Liver (tissue), 9 donors: ENCODE measurements around the gene RAB27B. TPM values are rescaled to one million over a fixed set of nuclear protein-coding genes. Genes with fewer than 3 reads are reported as not detected.

Source experiments
- DNase-seq: peaks from one replicate; pipeline ENCODE4 v3.0.0-alpha.2; 2017; ENCODE audit warnings: low spot score
- H3K27ac ChIP-seq, 2 donors: one replicate each; pipeline ENCODE4 v1.7.0; 2013; ENCODE audit warnings: inconsistent platforms in 2 of 2, low read length in 2 of 2, control low read depth in 1 of 2, low read depth in 1 of 2, mild to moderate bottlenecking in 1 of 2
- H3K27me3 ChIP-seq, 4 donors: one replicate each; pipeline versions ENCODE4 v1.6.1 to v1.7.0; 2013; ENCODE audit warnings: low read length in 3 of 4, inconsistent platforms in 1 of 4, mild to moderate bottlenecking in 1 of 4, moderate library complexity in 1 of 4; ENCODE audit not compliant: control insufficient read depth in 4 of 4, insufficient read depth in 4 of 4
- H3K36me3 ChIP-seq, 4 donors: one replicate each; pipeline versions ENCODE4 v1.6.1 to v1.7.0; 2013; ENCODE audit warnings: low read length in 3 of 4, mild to moderate bottlenecking in 3 of 4, low read depth in 1 of 4, moderate library complexity in 1 of 4; ENCODE audit not compliant: control insufficient read depth in 4 of 4, insufficient read depth in 3 of 4
- H3K4me1 ChIP-seq, 4 donors: one replicate each; pipeline versions ENCODE4 v1.6.1 to v1.7.0; 2013; ENCODE audit warnings: low read length in 3 of 4, mild to moderate bottlenecking in 3 of 4, moderate library complexity in 1 of 4; ENCODE audit not compliant: control insufficient read depth in 4 of 4, insufficient read depth in 4 of 4
- H3K4me3 ChIP-seq, 3 donors: one replicate each; pipeline versions ENCODE4 v1.6.1 to v1.7.0; 2013; ENCODE audit warnings: low read length in 3 of 3, control low read depth in 1 of 3, low read depth in 1 of 3, mild to moderate bottlenecking in 1 of 3
- H3K9ac ChIP-seq, 2 donors: one replicate each; pipeline ENCODE4 v1.7.0; 2013; ENCODE audit warnings: low read length in 2 of 2, mild to moderate bottlenecking in 2 of 2, moderate library complexity in 2 of 2, control low read depth in 1 of 2, low read depth in 1 of 2
- H3K9me3 ChIP-seq, 4 donors: one replicate each; pipeline versions ENCODE4 v1.6.1 to v1.7.0; 2013; ENCODE audit warnings: low read length in 3 of 4; ENCODE audit not compliant: control insufficient read depth in 4 of 4
- EGR1 ChIP-seq, 2 donors: IDR thresholded peaks; 2 replicates each; pipeline ENCODE4 v1.6.1; 2016 to 2018; ENCODE audit warnings: antibody characterized with exemption in 2 of 2, low read depth in 2 of 2
- FOXA1 ChIP-seq: IDR thresholded peaks from 2 replicates; pipeline ENCODE4 v1.6.1; 2016; ENCODE audit warnings: antibody characterized with exemption
- FOXA2 ChIP-seq: IDR thresholded peaks from 2 replicates; pipeline ENCODE4 v1.6.1; 2016; ENCODE audit warnings: antibody characterized with exemption
- GABPA ChIP-seq, 2 donors: IDR thresholded peaks in 1 of 2; conservative IDR thresholded peaks in 1 of 2; 2 replicates each; pipeline ENCODE4 v1.6.1; 2016; ENCODE audit warnings: antibody characterized with exemption in 2 of 2, mild to moderate bottlenecking in 1 of 2, moderate library complexity in 1 of 2
- HNF4A ChIP-seq, 2 donors: conservative IDR thresholded peaks; 2 replicates each; pipeline ENCODE4 v1.6.1; 2016; ENCODE audit warnings: antibody characterized with exemption in 2 of 2, mild to moderate bottlenecking in 2 of 2
- HNF4G ChIP-seq: IDR thresholded peaks from 2 replicates; pipeline ENCODE4 v1.6.1; 2016; ENCODE audit warnings: antibody characterized with exemption
- JUND ChIP-seq, 2 donors: IDR thresholded peaks; 2 replicates each; pipeline ENCODE4 v1.6.1; 2016; ENCODE audit warnings: antibody characterized with exemption in 2 of 2
- NR2F2 ChIP-seq: IDR thresholded peaks from 2 replicates; pipeline ENCODE4 v1.6.1; 2016; ENCODE audit warnings: antibody characterized with exemption
- RAD21 ChIP-seq, 2 donors: IDR thresholded peaks; 2 replicates each; pipeline ENCODE4 v1.6.1; 2016; ENCODE audit warnings: antibody characterized with exemption in 2 of 2, mild to moderate bottlenecking in 2 of 2
- SP1 ChIP-seq: IDR thresholded peaks from 2 replicates; pipeline ENCODE4 v1.6.1; 2018; ENCODE audit warnings: antibody characterized with exemption, mild to moderate bottlenecking
- TAF1 ChIP-seq: conservative IDR thresholded peaks from 2 replicates; pipeline ENCODE4 v1.6.1; 2016; ENCODE audit warnings: antibody characterized with exemption, mild to moderate bottlenecking
- YY1 ChIP-seq: IDR thresholded peaks from 2 replicates; pipeline ENCODE4 v1.6.1; 2016; ENCODE audit warnings: antibody characterized with exemption, mild to moderate bottlenecking
- WGBS: extraction: QIAGEN DNeasy Blood & Tissue Kit; methylation state at CpG from one replicate; pipeline ENCODE4 v1.1.7; 2013; 5-methylcytosine and 5-hydroxymethylcytosine counted together
- polyA plus RNA-seq, 2 donors: library from polyadenylated mRNA; stranded (reverse) in 1 of 2; unstranded in 1 of 2; fragments of 200-250 nt in 1 of 2; fragments of >200 nt in 1 of 2; fragmentation: Nextera tagmentation in 1 of 2; extraction: Ambion mirVana in 1 of 2; gene quantifications; one replicate each; pipeline versions ENCODE4 v1.2.1 to v1.2.3, GENCODE V29; 2013 to 2015
- total RNA-seq, 2 donors: library from RNA; depleted of rRNA; stranded (reverse); fragments of >200 nt; gene quantifications; one replicate each; pipeline ENCODE4 v1.2.3, GENCODE V29; 2014
- TF ChIP-seq, protein P1 (sequence below): fragments of 150-350 bp; IDR thresholded peaks from 2 replicates; pipeline ENCODE4 v1.5.1; 2017; ENCODE audit warnings: improper control_type of control experiment, low read depth, low read length; ENCODE audit not compliant: missing input control
- TF ChIP-seq, protein P2 (sequence below): IDR thresholded peaks from 2 replicates; pipeline ENCODE4 v1.6.1; 2016; ENCODE audit warnings: antibody characterized with exemption, mild to moderate bottlenecking
- TF ChIP-seq, protein P3 (sequence below): IDR thresholded peaks from 2 replicates; pipeline ENCODE4 v1.6.1; 2016; ENCODE audit warnings: antibody characterized with exemption
- TF ChIP-seq, protein P4 (sequence below): IDR thresholded peaks from 2 replicates; pipeline ENCODE4 v1.6.1; 2016; ENCODE audit warnings: antibody characterized with exemption
- donor health status: healthy.
- donor health status: healthy.
- donor health status: healthy.
- donor health status: healthy.
- donor health status: healthy.

The RAB27B gene
- total and polyA plus RNA-seq, 4 donors: 0.13 to 4.5 (median 0.24) TPM

DNA sequence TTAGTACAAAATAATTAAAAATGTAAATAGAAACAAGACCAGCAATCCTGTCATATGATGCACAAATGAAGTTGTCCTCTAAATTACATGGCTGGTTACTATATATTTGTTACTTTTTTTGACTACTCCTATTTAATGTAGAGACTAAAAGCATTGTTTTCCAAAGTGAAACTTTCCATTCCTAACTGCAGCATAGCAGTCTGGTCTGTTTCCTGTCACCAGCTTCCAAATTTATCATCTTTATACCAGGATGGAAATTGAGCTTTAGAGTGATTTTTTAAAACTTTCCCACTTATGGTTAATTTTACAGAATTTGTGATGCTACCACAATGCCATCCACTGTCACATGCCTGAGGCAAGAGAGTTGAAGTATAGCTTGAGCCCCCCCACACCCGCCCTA is 33.5 kb upstream of the RAB27B start:
- Histone ChIP-seq H3K27ac (no peak overlapping the region), H3K27me3 (no peaks in the 10 kb centered on the region), H3K9ac (no peak overlapping the region), H3K9me3 (no peaks in the 10 kb centered on the region), H3K36me3 (no peaks in the 10 kb centered on the region), H3K4me3 (no peak overlapping the region), H3K4me1 (no peaks in the 10 kb centered on the region)
- no peak for DNase-seq
- TF ChIP-seq, protein P1, sequence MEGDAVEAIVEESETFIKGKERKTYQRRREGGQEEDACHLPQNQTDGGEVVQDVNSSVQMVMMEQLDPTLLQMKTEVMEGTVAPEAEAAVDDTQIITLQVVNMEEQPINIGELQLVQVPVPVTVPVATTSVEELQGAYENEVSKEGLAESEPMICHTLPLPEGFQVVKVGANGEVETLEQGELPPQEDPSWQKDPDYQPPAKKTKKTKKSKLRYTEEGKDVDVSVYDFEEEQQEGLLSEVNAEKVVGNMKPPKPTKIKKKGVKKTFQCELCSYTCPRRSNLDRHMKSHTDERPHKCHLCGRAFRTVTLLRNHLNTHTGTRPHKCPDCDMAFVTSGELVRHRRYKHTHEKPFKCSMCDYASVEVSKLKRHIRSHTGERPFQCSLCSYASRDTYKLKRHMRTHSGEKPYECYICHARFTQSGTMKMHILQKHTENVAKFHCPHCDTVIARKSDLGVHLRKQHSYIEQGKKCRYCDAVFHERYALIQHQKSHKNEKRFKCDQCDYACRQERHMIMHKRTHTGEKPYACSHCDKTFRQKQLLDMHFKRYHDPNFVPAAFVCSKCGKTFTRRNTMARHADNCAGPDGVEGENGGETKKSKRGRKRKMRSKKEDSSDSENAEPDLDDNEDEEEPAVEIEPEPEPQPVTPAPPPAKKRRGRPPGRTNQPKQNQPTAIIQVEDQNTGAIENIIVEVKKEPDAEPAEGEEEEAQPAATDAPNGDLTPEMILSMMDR: no peak
- TF ChIP-seq HNF4A (conservative IDR thresholded peaks at IDR 0.05): no peak
- no peak for TF ChIP-seq EGR1 (IDR thresholded peaks at IDR 0.05; ENCODE audit: low read depth in 2 of 2)
- TF ChIP-seq YY1: no peak
- TF ChIP-seq, protein P2, sequence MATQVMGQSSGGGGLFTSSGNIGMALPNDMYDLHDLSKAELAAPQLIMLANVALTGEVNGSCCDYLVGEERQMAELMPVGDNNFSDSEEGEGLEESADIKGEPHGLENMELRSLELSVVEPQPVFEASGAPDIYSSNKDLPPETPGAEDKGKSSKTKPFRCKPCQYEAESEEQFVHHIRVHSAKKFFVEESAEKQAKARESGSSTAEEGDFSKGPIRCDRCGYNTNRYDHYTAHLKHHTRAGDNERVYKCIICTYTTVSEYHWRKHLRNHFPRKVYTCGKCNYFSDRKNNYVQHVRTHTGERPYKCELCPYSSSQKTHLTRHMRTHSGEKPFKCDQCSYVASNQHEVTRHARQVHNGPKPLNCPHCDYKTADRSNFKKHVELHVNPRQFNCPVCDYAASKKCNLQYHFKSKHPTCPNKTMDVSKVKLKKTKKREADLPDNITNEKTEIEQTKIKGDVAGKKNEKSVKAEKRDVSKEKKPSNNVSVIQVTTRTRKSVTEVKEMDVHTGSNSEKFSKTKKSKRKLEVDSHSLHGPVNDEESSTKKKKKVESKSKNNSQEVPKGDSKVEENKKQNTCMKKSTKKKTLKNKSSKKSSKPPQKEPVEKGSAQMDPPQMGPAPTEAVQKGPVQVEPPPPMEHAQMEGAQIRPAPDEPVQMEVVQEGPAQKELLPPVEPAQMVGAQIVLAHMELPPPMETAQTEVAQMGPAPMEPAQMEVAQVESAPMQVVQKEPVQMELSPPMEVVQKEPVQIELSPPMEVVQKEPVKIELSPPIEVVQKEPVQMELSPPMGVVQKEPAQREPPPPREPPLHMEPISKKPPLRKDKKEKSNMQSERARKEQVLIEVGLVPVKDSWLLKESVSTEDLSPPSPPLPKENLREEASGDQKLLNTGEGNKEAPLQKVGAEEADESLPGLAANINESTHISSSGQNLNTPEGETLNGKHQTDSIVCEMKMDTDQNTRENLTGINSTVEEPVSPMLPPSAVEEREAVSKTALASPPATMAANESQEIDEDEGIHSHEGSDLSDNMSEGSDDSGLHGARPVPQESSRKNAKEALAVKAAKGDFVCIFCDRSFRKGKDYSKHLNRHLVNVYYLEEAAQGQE: no peak
- no peak for TF ChIP-seq FOXA1
- no peak for TF ChIP-seq SP1
- no peak for TF ChIP-seq TAF1
- TF ChIP-seq FOXA2: no peak
- TF ChIP-seq, protein P3, sequence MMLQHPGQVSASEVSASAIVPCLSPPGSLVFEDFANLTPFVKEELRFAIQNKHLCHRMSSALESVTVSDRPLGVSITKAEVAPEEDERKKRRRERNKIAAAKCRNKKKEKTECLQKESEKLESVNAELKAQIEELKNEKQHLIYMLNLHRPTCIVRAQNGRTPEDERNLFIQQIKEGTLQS: no peak
- TF ChIP-seq, protein P4, sequence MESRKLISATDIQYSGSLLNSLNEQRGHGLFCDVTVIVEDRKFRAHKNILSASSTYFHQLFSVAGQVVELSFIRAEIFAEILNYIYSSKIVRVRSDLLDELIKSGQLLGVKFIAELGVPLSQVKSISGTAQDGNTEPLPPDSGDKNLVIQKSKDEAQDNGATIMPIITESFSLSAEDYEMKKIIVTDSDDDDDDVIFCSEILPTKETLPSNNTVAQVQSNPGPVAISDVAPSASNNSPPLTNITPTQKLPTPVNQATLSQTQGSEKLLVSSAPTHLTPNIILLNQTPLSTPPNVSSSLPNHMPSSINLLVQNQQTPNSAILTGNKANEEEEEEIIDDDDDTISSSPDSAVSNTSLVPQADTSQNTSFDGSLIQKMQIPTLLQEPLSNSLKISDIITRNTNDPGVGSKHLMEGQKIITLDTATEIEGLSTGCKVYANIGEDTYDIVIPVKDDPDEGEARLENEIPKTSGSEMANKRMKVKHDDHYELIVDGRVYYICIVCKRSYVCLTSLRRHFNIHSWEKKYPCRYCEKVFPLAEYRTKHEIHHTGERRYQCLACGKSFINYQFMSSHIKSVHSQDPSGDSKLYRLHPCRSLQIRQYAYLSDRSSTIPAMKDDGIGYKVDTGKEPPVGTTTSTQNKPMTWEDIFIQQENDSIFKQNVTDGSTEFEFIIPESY: no peak
- TF ChIP-seq RAD21 (IDR thresholded peaks at IDR 0.05): no peak
- no peak for TF ChIP-seq GABPA (IDR thresholded peaks at IDR 0.05 in 1 of 2, conservative IDR thresholded peaks at IDR 0.05 in 1 of 2)
- no peak for TF ChIP-seq JUND (IDR thresholded peaks at IDR 0.05)
- no peak for TF ChIP-seq HNF4G
- 88% methylated on average over 1 of the region's 1 CpG for WGBS

DNA sequence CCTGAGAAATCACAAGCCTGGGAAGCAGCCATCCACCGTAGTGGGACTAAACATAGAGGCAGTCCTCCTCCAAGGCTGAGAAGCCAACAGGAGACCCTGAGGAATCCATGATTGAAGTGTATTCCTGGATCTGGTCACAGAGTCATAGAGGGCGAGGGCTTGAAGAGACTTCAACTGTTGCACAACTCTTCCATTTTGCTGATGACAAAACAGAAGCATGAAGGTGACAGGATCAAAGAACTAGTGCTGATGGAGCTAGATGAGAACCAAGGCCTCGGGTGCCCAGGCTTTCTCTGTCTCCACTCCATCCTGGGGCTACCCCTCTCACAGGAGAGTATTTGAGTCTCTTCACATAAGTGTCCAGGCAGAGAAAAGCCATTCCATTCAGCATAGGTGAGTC is 30.1 kb upstream of the RAB27B start:
- Histone ChIP-seq H3K27me3 (no peaks in the 10 kb centered on the region), H3K36me3 (no peaks in the 10 kb centered on the region), H3K4me3 (no peak overlapping the region), H3K4me1 (peaks cover 0 to 5% (median 0%) of the 10 kb centered on the region in 4 donors), H3K27ac (no peak overlapping the region), H3K9me3 (no peaks in the 10 kb centered on the region), H3K9ac (no peak overlapping the region)
- no peak for DNase-seq
- 89% methylated on average over 3 of the region's 3 CpGs for WGBS
- TF ChIP-seq, protein P1: no peak
- TF ChIP-seq NR2F2: no peak
